ENCODE results near the gene HOXB8. TPM values are rescaled to one million over a fixed set of nuclear protein-coding genes. Genes with fewer than 3 reads are reported as not detected.

HOXB8 gene
- total RNA-seq, 1 donor from 2014 or later: not detected

- peak; percentile 62 to 64 for DNase-seq (ENCODE audit: low read depth in 2 of 2)
These were observed 46.4 kb downstream of the HOXB8 start for GRCh38 chr17:48568499-48569239.

GRCh38 chr17:48567646-48568354, 47.3 kb downstream of the HOXB8 start:
- no peak for DNase-seq (ENCODE audit: low read depth in 2 of 2)

- no peak for DNase-seq (ENCODE audit: low read depth in 2 of 2)
These were observed 47.9 kb downstream of the HOXB8 start for GRCh38 chr17:48567209-48567608.

DNA sequence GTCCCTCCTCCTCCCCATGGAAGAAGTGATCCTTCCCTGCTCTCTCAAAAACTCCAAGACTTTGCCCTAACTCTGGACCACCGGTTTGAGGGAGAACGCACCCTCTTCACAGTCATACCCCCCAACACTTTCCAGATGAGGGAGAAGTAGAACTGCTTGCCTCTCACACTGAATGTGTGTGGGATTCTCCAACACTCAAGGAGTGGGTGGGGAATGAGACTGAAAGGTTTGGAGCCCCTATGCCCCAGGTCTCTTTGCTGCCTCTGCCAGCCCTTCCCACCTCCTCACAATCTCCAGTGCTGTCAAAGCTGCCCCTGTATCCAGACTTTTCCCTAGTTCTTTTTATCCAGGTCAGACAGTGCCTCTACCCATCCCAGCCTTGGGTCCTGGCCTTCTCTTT, 48.4 kb downstream of the HOXB8 start:
- no peak for DNase-seq (ENCODE audit: low read depth in 2 of 2)

DNA sequence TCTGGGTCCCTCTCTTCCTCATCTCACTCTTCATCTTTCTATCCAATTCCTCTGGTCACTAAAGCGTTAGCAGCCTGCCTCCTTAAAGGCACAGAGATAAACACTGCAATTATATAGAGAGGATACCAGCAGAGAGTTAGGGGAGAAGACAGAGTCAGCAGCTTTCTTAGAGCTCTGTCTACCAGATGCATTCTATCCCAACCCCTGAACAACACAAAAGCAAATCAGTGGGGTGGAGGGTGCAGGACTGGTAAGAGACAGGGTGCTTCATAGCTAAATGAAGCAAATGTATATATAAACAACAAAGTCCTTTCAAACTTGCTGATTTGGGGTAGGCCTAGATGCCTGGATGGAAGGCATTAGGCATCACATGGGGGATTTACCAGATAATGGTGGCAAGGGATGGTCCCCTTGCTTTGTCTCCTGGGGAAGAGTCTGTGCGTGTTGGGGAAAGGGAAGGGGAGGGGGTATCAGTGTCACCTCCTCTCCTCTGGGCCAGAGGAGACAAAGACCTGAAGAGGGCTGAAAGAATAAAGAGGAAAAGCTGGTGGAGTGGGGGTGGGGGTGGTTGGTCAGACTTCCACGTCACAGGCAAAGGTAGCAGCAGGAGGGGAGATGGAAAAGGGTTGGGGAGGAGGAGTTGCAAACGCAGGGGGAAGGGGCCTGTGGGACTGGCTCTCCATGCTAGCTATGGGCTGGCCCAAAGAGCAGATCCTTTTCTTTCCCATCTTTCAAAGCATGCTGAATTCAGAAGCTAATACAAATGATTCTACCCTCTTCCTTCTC, 49.0 kb downstream of the HOXB8 start:
- DNase-seq (ENCODE audit: low read depth in 2 of 2): no peak

GRCh38 chr17:48565022-48565554, 50.0 kb downstream of the HOXB8 start:
- DNase-seq (ENCODE audit: low read depth in 2 of 2): no peak

- peak; percentile 45 to 52 for DNase-seq (ENCODE audit: low read depth in 2 of 2)
These were observed 50.7 kb downstream of the HOXB8 start for GRCh38 chr17:48564188-48565021.

DNA sequence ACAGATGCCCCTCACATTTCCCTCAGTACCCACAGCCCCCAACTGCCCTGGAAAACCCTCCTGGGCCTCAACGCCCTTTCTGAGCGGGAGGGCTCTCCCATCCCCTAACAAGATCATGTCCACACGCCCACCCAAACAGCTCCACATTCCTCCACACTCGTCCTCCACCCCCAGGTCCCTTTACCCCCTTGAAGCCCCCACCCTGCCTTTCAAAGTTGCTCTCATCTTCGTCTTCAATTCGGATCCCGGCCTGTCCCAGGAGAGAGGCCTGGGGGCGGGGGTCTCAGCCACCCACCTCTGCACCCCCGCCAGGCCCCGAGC, 51.3 kb downstream of the HOXB8 start:
- no peak for DNase-seq (ENCODE audit: low read depth in 2 of 2)

GRCh38 chr17:48563385-48563838, 51.7 kb downstream of the HOXB8 start:
- DNase-seq (ENCODE audit: low read depth in 2 of 2): no peak

GRCh38 chr17:48562934-48563333, 52.2 kb downstream of the HOXB8 start:
- DNase-seq (ENCODE audit: low read depth in 2 of 2): no peak

Other genes with a start within 250 kb of the HOXB8 start
- 0.22 TPM in 1 of 2 replicates, not detected in the other for gene SKAP1, start 185.1 kb downstream of the HOXB8 start, total RNA-seq
- not detected in 2 replicates for gene HOXB1, start 84.3 kb downstream of the HOXB8 start, total RNA-seq
- 0.20 and 0.22 TPM in 2 replicates for gene HOXB2, start 70.2 kb downstream of the HOXB8 start, total RNA-seq
- gene HOXB4, start 36.9 kb downstream of the HOXB8 start, total RNA-seq: 0.87 and 1.2 TPM in 2 replicates
- 1.7 and 1.8 TPM in 2 replicates for gene HOXB3, start 25.1 kb downstream of the HOXB8 start, total RNA-seq
- under 0.01 TPM in 1 of 2 replicates, not detected in the other for gene HOXB5, start 21.5 kb downstream of the HOXB8 start, total RNA-seq
- 0.40 and 0.87 TPM in 2 replicates for gene HOXB6, start 10.3 kb downstream of the HOXB8 start, total RNA-seq
- under 0.01 and 1.3 TPM in 2 replicates for gene HOXB7, start 4.3 kb downstream of the HOXB8 start, total RNA-seq
- gene HOXB9, start 11.1 kb upstream of the HOXB8 start, total RNA-seq: under 0.01 TPM in 1 of 2 replicates, not detected in the other
- gene PRAC1, start 107.2 kb upstream of the HOXB8 start, total RNA-seq: not detected in 2 replicates
- gene PRAC2, start 107.9 kb upstream of the HOXB8 start, total RNA-seq: not detected in 2 replicates
- under 0.01 TPM in 1 of 2 replicates, not detected in the other for gene HOXB13, start 113.5 kb upstream of the HOXB8 start, total RNA-seq
- gene TTLL6, start 201.9 kb upstream of the HOXB8 start, total RNA-seq: not detected in 2 replicates
- 19.6 and 31.7 TPM in 2 replicates for gene CALCOCO2, start 215.7 kb upstream of the HOXB8 start, total RNA-seq

Data from lung microvascular endothelial cell (primary cell).